Peyer's patch (tissue), 4 donors: ENCODE measurements around the gene GAS7. TPM values are rescaled to one million over a fixed set of nuclear protein-coding genes. Genes with fewer than 3 reads are reported as not detected.

Experiments
- DNase-seq, 3 donors: peaks; one replicate each; pipeline ENCODE4 v3.0.0-alpha.2; 2017 to 2019
- H3K27ac ChIP-seq, 4 donors: fragments of 200-600 bp; sonication (generic); one replicate each; pipeline ENCODE4 v1.5.1; 2016 to 2019
- H3K27me3 ChIP-seq, 2 donors: fragments of 200-600 bp; sonication (generic); one replicate each; pipeline ENCODE4 v1.5.1; 2019
- H3K36me3 ChIP-seq, 3 donors: fragments of 200-600 bp; sonication (generic); one replicate each; pipeline ENCODE4 v1.5.1; 2016 to 2019
- H3K4me1 ChIP-seq, 4 donors: fragments of 200-600 bp; sonication (generic); one replicate each; pipeline ENCODE4 v1.5.1; 2016 to 2019
- H3K4me3 ChIP-seq, 4 donors: fragments of 200-600 bp; sonication (generic); 1 replicate in 3 of 4; 2 replicates in 1 of 4; pipeline ENCODE4 v1.5.1; 2016 to 2019; ENCODE audit warnings: mild to moderate bottlenecking in 1 of 4
- H3K9me3 ChIP-seq, 4 donors: fragments of 200-600 bp; sonication (generic); one replicate each; pipeline ENCODE4 v1.5.1; 2016 to 2019; ENCODE audit warnings: mild to moderate bottlenecking in 1 of 4
- POLR2A ChIP-seq, 2 donors: fragments of 450-650 bp; IDR thresholded peaks; one replicate each; pipeline ENCODE4 v1.5.1; 2017; ENCODE audit warnings: antibody characterized with exemption in 2 of 2, mild to moderate bottlenecking in 2 of 2, moderate library complexity in 2 of 2
- total RNA-seq, 4 donors: library from RNA; depleted of rRNA; stranded (reverse); fragments of >200 nt; gene quantifications; one replicate each; pipeline ENCODE4 v1.1.0, GENCODE V29; 2016
- TF ChIP-seq, protein P1 (sequence below), 6 experiments: fragments of 450-650 bp in 4 of 6; fragments of 200-600 bp in 2 of 6; sonication (generic) in 1 of 6; IDR thresholded peaks; one replicate each; pipeline ENCODE4 v1.5.1; 2017 to 2019; ENCODE audit warnings: antibody characterized with exemption in 6 of 6, mild to moderate bottlenecking in 3 of 6, moderate library complexity in 1 of 6

The GAS7 gene
- total RNA-seq, 4 donors from 2014 or later: 6.8 to 104 (median 27.6) TPM

DNA sequence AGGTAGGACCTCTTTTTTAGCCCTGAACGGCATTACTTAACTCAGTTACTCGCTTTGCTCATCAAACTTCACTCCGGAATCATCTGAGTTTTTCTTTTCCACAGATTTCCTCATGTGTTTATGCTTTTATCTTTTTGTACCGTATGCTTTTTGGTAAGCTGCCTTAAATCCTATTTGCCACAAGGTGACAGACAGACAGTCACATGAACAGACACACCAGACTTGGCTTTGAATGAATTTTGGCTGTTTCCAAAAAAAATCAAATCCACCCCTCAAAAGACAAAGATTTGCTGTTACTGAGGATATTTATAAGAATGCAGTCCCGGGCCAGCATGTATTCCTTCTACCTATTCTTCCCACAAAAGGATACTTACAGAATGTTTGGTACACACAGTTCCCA, 10.9 kb downstream of the GAS7 start:
- Histone ChIP-seq H3K4me1 (no peaks in the 10 kb centered on the region), H3K9me3 (no peaks in the 10 kb centered on the region), H3K4me3 (no peak overlapping the region), H3K36me3 (no peaks in the 10 kb centered on the region), H3K27me3 (no peaks in the 10 kb centered on the region), H3K27ac (no peak overlapping the region)
- no peak for DNase-seq
- no peak for TF ChIP-seq POLR2A (IDR thresholded peaks at IDR 0.05)
- TF ChIP-seq, protein P1, sequence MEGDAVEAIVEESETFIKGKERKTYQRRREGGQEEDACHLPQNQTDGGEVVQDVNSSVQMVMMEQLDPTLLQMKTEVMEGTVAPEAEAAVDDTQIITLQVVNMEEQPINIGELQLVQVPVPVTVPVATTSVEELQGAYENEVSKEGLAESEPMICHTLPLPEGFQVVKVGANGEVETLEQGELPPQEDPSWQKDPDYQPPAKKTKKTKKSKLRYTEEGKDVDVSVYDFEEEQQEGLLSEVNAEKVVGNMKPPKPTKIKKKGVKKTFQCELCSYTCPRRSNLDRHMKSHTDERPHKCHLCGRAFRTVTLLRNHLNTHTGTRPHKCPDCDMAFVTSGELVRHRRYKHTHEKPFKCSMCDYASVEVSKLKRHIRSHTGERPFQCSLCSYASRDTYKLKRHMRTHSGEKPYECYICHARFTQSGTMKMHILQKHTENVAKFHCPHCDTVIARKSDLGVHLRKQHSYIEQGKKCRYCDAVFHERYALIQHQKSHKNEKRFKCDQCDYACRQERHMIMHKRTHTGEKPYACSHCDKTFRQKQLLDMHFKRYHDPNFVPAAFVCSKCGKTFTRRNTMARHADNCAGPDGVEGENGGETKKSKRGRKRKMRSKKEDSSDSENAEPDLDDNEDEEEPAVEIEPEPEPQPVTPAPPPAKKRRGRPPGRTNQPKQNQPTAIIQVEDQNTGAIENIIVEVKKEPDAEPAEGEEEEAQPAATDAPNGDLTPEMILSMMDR (IDR thresholded peaks at IDR 0.05): no peak

- H3K27me3 ChIP-seq: no peaks in the 10 kb centered on the region
- H3K27ac ChIP-seq: no peak overlapping the region
- no peak for DNase-seq
Measured at GRCh38 chr17:10186771-10187410, 11.5 kb downstream of the GAS7 start.

GRCh38 chr17:10183931-10184930, 14.2 kb downstream of the GAS7 start:
- H3K4me1 ChIP-seq: no peaks in the 10 kb centered on the region
- TF ChIP-seq POLR2A (IDR thresholded peaks at IDR 0.05): no peak
- TF ChIP-seq, protein P1 (IDR thresholded peaks at IDR 0.05): no peak
- no peak overlapping the region for H3K27ac ChIP-seq
- no peak overlapping the region for H3K4me3 ChIP-seq
- H3K36me3 ChIP-seq: no peaks in the 10 kb centered on the region
- no peak for DNase-seq
- no peaks in the 10 kb centered on the region for H3K9me3 ChIP-seq
- H3K27me3 ChIP-seq: no peaks in the 10 kb centered on the region

More at GRCh38 chr17:10186771-10187410, 11.5 kb downstream of the GAS7 start:
- Histone ChIP-seq H3K4me1 (no peaks in the 10 kb centered on the region), H3K36me3 (no peaks in the 10 kb centered on the region), H3K4me3 (no peak overlapping the region), H3K9me3 (no peaks in the 10 kb centered on the region)
- no peak for TF ChIP-seq POLR2A (IDR thresholded peaks at IDR 0.05)
- TF ChIP-seq, protein P1 (IDR thresholded peaks at IDR 0.05): no peak

DNA sequence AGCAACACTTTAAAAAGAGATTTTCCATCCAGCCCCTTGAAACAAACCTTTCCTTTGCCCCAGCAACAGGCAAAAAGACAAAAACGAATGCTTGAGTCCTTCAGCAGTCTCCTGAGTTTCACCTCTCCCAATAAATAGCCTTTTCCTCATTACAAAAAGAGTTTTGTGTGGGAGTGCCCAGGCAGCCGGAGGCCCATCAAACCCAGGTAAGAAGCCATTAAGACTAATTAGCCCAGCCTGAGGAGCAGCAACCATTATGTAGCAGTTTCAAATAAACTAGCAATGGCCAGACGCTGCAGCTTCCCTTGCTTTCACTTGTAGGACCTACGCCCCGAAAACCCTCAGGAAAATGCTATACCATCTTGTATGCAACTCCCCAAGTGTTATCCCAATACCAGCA, 15.6 kb downstream of the GAS7 start:
- Histone ChIP-seq H3K4me3 (no peak overlapping the region), H3K9me3 (no peaks in the 10 kb centered on the region), H3K27ac (no peak overlapping the region), H3K36me3 (no peaks in the 10 kb centered on the region), H3K27me3 (no peaks in the 10 kb centered on the region), H3K4me1 (no peaks in the 10 kb centered on the region)
- DNase-seq: no peak
- TF ChIP-seq, protein P1 (IDR thresholded peaks at IDR 0.05): no peak
- no peak for TF ChIP-seq POLR2A (IDR thresholded peaks at IDR 0.05)

DNA sequence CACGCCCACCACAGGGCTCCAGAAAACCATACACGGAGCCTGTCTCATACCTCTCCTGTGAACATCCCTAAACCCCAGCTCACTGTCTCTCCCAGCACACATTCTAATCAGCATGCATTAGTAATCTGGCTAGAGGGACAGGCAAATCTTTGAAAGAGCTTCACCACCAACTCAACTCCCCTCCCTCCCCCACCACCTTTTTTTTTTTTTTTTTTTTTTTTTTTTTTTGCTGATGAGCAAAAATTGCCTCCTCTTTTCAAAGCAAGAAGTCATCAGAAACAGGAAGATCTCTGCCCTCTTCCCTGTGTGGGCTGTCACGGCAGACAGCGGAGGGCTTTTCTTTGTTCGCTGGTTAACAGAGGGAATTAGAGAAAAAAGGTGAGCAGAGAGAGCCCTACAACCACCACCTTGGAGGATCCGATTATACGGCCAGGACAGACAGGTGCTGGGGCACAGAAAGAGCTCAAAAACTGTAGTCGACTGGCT, 19.9 kb downstream of the GAS7 start:
- no peak for DNase-seq
- H3K9me3 ChIP-seq: no peaks in the 10 kb centered on the region
- H3K4me1 ChIP-seq: no peaks in the 10 kb centered on the region
- H3K27ac ChIP-seq: no peak overlapping the region
- TF ChIP-seq POLR2A (IDR thresholded peaks at IDR 0.05): no peak
- no peaks in the 10 kb centered on the region for H3K36me3 ChIP-seq
- H3K4me3 ChIP-seq: no peak overlapping the region
- no peaks in the 10 kb centered on the region for H3K27me3 ChIP-seq
